Keratinocyte (primary cell): Measurements from ENCODE around the gene TRIM3. TPM values are rescaled to one million over a fixed set of nuclear protein-coding genes. Genes with fewer than 3 reads are reported as not detected.

Source experiments
- DNase-seq: peaks from one replicate; pipeline ENCODE4 v3.0.0-alpha.2; 2011; ENCODE audit warnings: low read depth, missing footprints, low spot score
- FAIRE-seq: peaks from 2 replicates; lab custom pipeline; 2011; peaks lifted over from hg19 to GRCh38; lab: Jason Lieb, UNC
- H2AFZ ChIP-seq: 2 replicates; pipeline ENCODE4 v1.6.0; 2012; ENCODE audit warnings: low read length, control low read depth, inconsistent platforms; ENCODE audit not compliant: control insufficient read depth
- H3K27ac ChIP-seq: 2 replicates; pipeline ENCODE4 v1.5.1; 2011; ENCODE audit warnings: low read length; ENCODE audit not compliant: control insufficient read depth, insufficient read depth
- H3K27me3 ChIP-seq: 3 replicates; pipeline ENCODE4 v1.6.0; 2011; ENCODE audit warnings: low read length; ENCODE audit not compliant: control insufficient read depth, insufficient read depth; ENCODE audit errors: extremely low read depth
- H3K36me3 ChIP-seq, 2 experiments: 2 replicates in 1 of 2; 3 replicates in 1 of 2; pipeline ENCODE4 v1.5.1; 2011; ENCODE audit warnings: low read length in 2 of 2, mild to moderate bottlenecking in 1 of 2; ENCODE audit not compliant: control insufficient read depth in 2 of 2, insufficient read depth in 2 of 2; ENCODE audit errors: extremely low read depth in 1 of 2
- H3K4me1 ChIP-seq: 3 replicates; pipeline ENCODE4 v1.5.1; 2011; ENCODE audit warnings: low read length; ENCODE audit not compliant: control insufficient read depth, insufficient read depth; ENCODE audit errors: extremely low read depth
- H3K4me2 ChIP-seq: 3 replicates; pipeline ENCODE4 v1.6.0; 2011; ENCODE audit warnings: low read depth, low read length; ENCODE audit not compliant: control insufficient read depth, insufficient read depth; ENCODE audit errors: extremely low read depth
- H3K4me3 ChIP-seq, 3 experiments: fragments of 200-600 bp in 1 of 3; sonication (generic) in 1 of 3; 2 replicates in 2 of 3; 3 replicates in 1 of 3; pipeline ENCODE4 v1.5.1; 2011 to 2016; ENCODE audit warnings: low read length in 3 of 3, mild to moderate bottlenecking in 3 of 3, control low read depth in 2 of 3, inconsistent platforms in 1 of 3, low read depth in 1 of 3, mixed read lengths in 1 of 3, mixed run types in 1 of 3, moderate library complexity in 1 of 3; ENCODE audit not compliant: control insufficient read depth in 2 of 3, insufficient read depth in 2 of 3; ENCODE audit errors: extremely low read depth in 1 of 3
- H3K79me2 ChIP-seq: 2 replicates; pipeline ENCODE4 v1.6.0; 2012; ENCODE audit warnings: low read length; ENCODE audit not compliant: control insufficient read depth, insufficient read depth
- H3K9ac ChIP-seq: 3 replicates; pipeline ENCODE4 v1.6.0; 2011; ENCODE audit warnings: low read length; ENCODE audit not compliant: control insufficient read depth, insufficient read depth; ENCODE audit errors: extremely low read depth
- H3K9me1 ChIP-seq: 3 replicates; pipeline ENCODE4 v1.6.0; 2011; ENCODE audit warnings: low read length; ENCODE audit not compliant: control insufficient read depth, insufficient read depth; ENCODE audit errors: extremely low read depth
- H3K9me3 ChIP-seq: 2 replicates; pipeline ENCODE4 v1.5.1; 2012; ENCODE audit warnings: low read depth, low read length; ENCODE audit not compliant: control insufficient read depth
- H4K20me1 ChIP-seq: 3 replicates; pipeline ENCODE4 v1.6.0; 2011; ENCODE audit warnings: low read length; ENCODE audit not compliant: control insufficient read depth, insufficient read depth; ENCODE audit errors: extremely low read depth
- CTCF ChIP-seq, 3 experiments: IDR thresholded peaks in 1 of 3; conservative IDR thresholded peaks in 1 of 3; optimal IDR thresholded peaks in 1 of 3; 2 replicates in 2 of 3; 3 replicates in 1 of 3; pipeline versions ENCODE3 to v1.5.1; 2011; ENCODE audit warnings: low read length in 3 of 3, mild to moderate bottlenecking in 3 of 3, moderate library complexity in 2 of 3, control low read depth in 1 of 3, inconsistent platforms in 1 of 3; ENCODE audit not compliant: insufficient read depth in 2 of 3; ENCODE audit errors: extremely low read depth in 1 of 3
- EZH2 ChIP-seq: IDR thresholded peaks from one replicate; pipeline ENCODE4 v1.6.1; 2012; ENCODE audit warnings: inconsistent platforms, mild to moderate bottlenecking, low read length, moderate library complexity
- dilution Hi-C: fragments of 300-500 bp; cut with MboI; formaldehyde crosslinking; loops from one replicate; pipeline ENCODE4 v1.7.0; 2020; ENCODE audit warnings: low sequenced_read_pairs; ENCODE audit not compliant: extremely low pct_ligation_motif_present
- polyA plus RNA-seq, 5 experiments: library from polyadenylated mRNA; depleted of rRNA in 3 of 5; stranded (reverse) in 3 of 5; stranded (forward) in 1 of 5; unstranded in 1 of 5; fragments of >200 nt; gene quantifications; 1 replicate in 1 of 5; 2 replicates in 3 of 5; 3 replicates in 1 of 5; pipeline versions ENCODE4 v1.2.1 to v1.2.3, GENCODE V29; 2011 to 2012; ENCODE audit warnings: missing spikeins in 2 of 5, low read depth in 1 of 5, low replicate concordance in 1 of 5

The TRIM3 gene
- polyA plus RNA-seq, 1 donor (not counting 4 experiments of a cell fraction or from before 2014, with no cell fraction given) = 10.3 TPM

GRCh38 chr11:6520265-6520664 is 46.5 kb upstream of the TRIM3 start:
- Histone ChIP-seq H3K4me3 (no peak overlapping the region), H3K9ac (no peak overlapping the region), H3K36me3 (no peaks in the 10 kb centered on the region), H3K27ac (no peak overlapping the region), H2AFZ (no peak overlapping the region), H3K4me2 (no peak overlapping the region), H3K4me1 (peaks cover 8% of the 10 kb centered on the region), H4K20me1 (no peaks in the 10 kb centered on the region), H3K9me1 (no peaks in the 10 kb centered on the region), H3K79me2 (no peaks in the 10 kb centered on the region), H3K9me3 (no peaks in the 10 kb centered on the region), H3K27me3 (no peaks in the 10 kb centered on the region)
- DNase-seq = no peak
- dilution Hi-C loops = no loop called here
- TF ChIP-seq EZH2 (no peak), CTCF (optimal IDR thresholded peaks at IDR 0.05 in 1 of 3, IDR thresholded peaks at IDR 0.05 in 1 of 3, conservative IDR thresholded peaks at IDR 0.05 in 1 of 3; ENCODE audit: extremely low read depth in 1 of 3, insufficient read depth in 2 of 3, low read length in 3 of 3) (no peak)
- no peak for FAIRE-seq

GRCh38 chr11:6516865-6517264 is 43.1 kb upstream of the TRIM3 start:
- peaks cover 0 to 2% of the 10 kb centered on the region in 2 experiments for H3K36me3 ChIP-seq
- FAIRE-seq = no peak

More at GRCh38 chr11:6516865-6517264, 43.1 kb upstream of the TRIM3 start:
- H3K9me1 ChIP-seq = no peaks in the 10 kb centered on the region
- H3K4me1 ChIP-seq = no peaks in the 10 kb centered on the region
- H4K20me1 ChIP-seq = no peaks in the 10 kb centered on the region
- dilution Hi-C loops = no loop called here
- no peak overlapping the region for H3K9ac ChIP-seq
- H3K4me2 ChIP-seq = no peak overlapping the region
- H3K79me2 ChIP-seq = no peaks in the 10 kb centered on the region
- no peak overlapping the region for H2AFZ ChIP-seq
- no peak overlapping the region for H3K27ac ChIP-seq
- H3K9me3 ChIP-seq = no peaks in the 10 kb centered on the region
- no peaks in the 10 kb centered on the region for H3K27me3 ChIP-seq
- no peak overlapping the region for H3K4me3 ChIP-seq
- TF ChIP-seq CTCF (optimal IDR thresholded peaks at IDR 0.05 in 1 of 3, IDR thresholded peaks at IDR 0.05 in 1 of 3, conservative IDR thresholded peaks at IDR 0.05 in 1 of 3; ENCODE audit: extremely low read depth in 1 of 3, insufficient read depth in 2 of 3, low read length in 3 of 3) (no peak), EZH2 (no peak)
- DNase-seq = no peak
